Measurements from ENCODE around the gene KCNE5. TPM values are rescaled to one million over a fixed set of nuclear protein-coding genes. Genes with fewer than 3 reads are reported as not detected.
"Not testable (repeated sequence)": the region's sequence is repeated elsewhere in the genome, so short reads cannot be mapped to it uniquely, and the experiment has no call there.

The KCNE5 gene
- polyA plus RNA-seq, 3 donors: 0.12 to 0.39 (median 0.15) TPM

- Histone ChIP-seq H3K27me3 (ENCODE audit: control insufficient read depth in 2 of 2, insufficient read depth in 2 of 2, low read length in 2 of 2) (peaks cover 0 to 3% of the 10 kb centered on the region in 2 donors), H3K4me3 (replicated peaks in 1 of 3; ENCODE audit: low read depth in 2 of 3, low read length in 3 of 3) (no peak overlapping the region), H3K79me2 (ENCODE audit: insufficient read depth, low read length) (no peaks in the 10 kb centered on the region), H3K27ac (ENCODE audit: low read depth in 1 of 2, low read length in 2 of 2) (no peak overlapping the region), H4K20me1 (ENCODE audit: insufficient read depth, low read length) (peaks cover 25% of the 10 kb centered on the region), H3K9ac (ENCODE audit: insufficient read depth, low read length, poor library complexity, severe bottlenecking) (no peak overlapping the region), H2AFZ (ENCODE audit: insufficient read depth, low read depth, low read length, poor library complexity, severe bottlenecking) (no peak overlapping the region), H3K4me2 (replicated peaks; ENCODE audit: extremely low read depth, low read length, poor library complexity, severe bottlenecking) (no peak overlapping the region), H3K36me3 (replicated peaks in 1 of 2; ENCODE audit: control insufficient read depth in 1 of 2, insufficient read depth in 2 of 2, low read length in 2 of 2) (peaks cover 53 to 61% of the 10 kb centered on the region in 2 donors), H3K9me3 (replicated peaks in 1 of 2; ENCODE audit: control insufficient read depth in 1 of 2, insufficient read depth in 1 of 2, low read length in 2 of 2) (peaks cover 0 to 5% of the 10 kb centered on the region in 2 donors), H3K4me1 (ENCODE audit: control insufficient read depth in 1 of 2, insufficient read depth in 2 of 2, low read length in 2 of 2) (no peaks in the 10 kb centered on the region)
- H3K9me3 Mint-ChIP-seq: peaks cover 0 to 2% (median 0%) of the 10 kb centered on the region in 7 donors
- H3K27me3 Mint-ChIP-seq (ENCODE audit: low read depth in 3 of 3): peaks cover 0 to 5% (median 0%) of the 10 kb centered on the region in 3 donors
- H3K4me1 Mint-ChIP-seq: peaks cover 6% of the 10 kb centered on the region
- H3K4me3 Mint-ChIP-seq: no peak overlapping the region
- intact Hi-C loops (cut with micrococcal nuclease): no loop called here
- WGBS (ENCODE audit: insufficient coverage): no CpG with 5 or more reads among the region's 1 CpG
- no peak for TF ChIP-seq CTCF (IDR thresholded peaks at IDR 0.05)
- DNase-seq: no peak
- H3K36me3 Mint-ChIP-seq: peaks cover 61 to 66% of the 10 kb centered on the region in 2 donors
- H3K27ac Mint-ChIP-seq: peak overlapping the region in 1 of 7 donors; percentile 20
These were observed 33.4 kb upstream of the KCNE5 start for GRCh38 chrX:109658391-109658790.

- H3K9me3 ChIP-seq (replicated peaks in 1 of 2; ENCODE audit: control insufficient read depth in 1 of 2, insufficient read depth in 1 of 2, low read length in 2 of 2); H3K4me1 ChIP-seq (ENCODE audit: control insufficient read depth in 1 of 2, insufficient read depth in 2 of 2, low read length in 2 of 2); H3K27me3 Mint-ChIP-seq (ENCODE audit: low read depth in 3 of 3); H3K27ac ChIP-seq (ENCODE audit: low read depth in 1 of 2, low read length in 2 of 2); intact Hi-C loops (cut with micrococcal nuclease); H3K4me1 Mint-ChIP-seq; H3K4me3 ChIP-seq (replicated peaks in 1 of 3; ENCODE audit: low read depth in 2 of 3, low read length in 3 of 3); H3K79me2 ChIP-seq (ENCODE audit: insufficient read depth, low read length); H3K9me3 Mint-ChIP-seq; H3K27ac Mint-ChIP-seq; H3K9ac ChIP-seq (ENCODE audit: insufficient read depth, low read length, poor library complexity, severe bottlenecking); H3K4me2 ChIP-seq (replicated peaks; ENCODE audit: extremely low read depth, low read length, poor library complexity, severe bottlenecking); H2AFZ ChIP-seq (ENCODE audit: insufficient read depth, low read depth, low read length, poor library complexity, severe bottlenecking); H3K27me3 ChIP-seq (ENCODE audit: control insufficient read depth in 2 of 2, insufficient read depth in 2 of 2, low read length in 2 of 2); H3K4me3 Mint-ChIP-seq; DNase-seq: not testable (repeated sequence)
- peaks cover 51 to 56% of the 10 kb centered on the region in 2 donors for H3K36me3 Mint-ChIP-seq
- no CpG with 5 or more reads among the region's 4 CpGs for WGBS (ENCODE audit: insufficient coverage)
- peaks cover 45 to 51% of the 10 kb centered on the region in 2 donors for H3K36me3 ChIP-seq (replicated peaks in 1 of 2; ENCODE audit: control insufficient read depth in 1 of 2, insufficient read depth in 2 of 2, low read length in 2 of 2)
- peaks cover 20% of the 10 kb centered on the region for H4K20me1 ChIP-seq (ENCODE audit: insufficient read depth, low read length)
These were observed 32.4 kb upstream of the KCNE5 start for GRCh38 chrX:109657364-109657763.

All from CD14-positive monocyte (primary cell).